H1 (cell line): ENCODE results near the gene KRT37. TPM values are rescaled to one million over a fixed set of nuclear protein-coding genes. Genes with fewer than 3 reads are reported as not detected.

Experiments
- YY1 ChIP-seq: IDR thresholded peaks from 2 replicates; pipeline ENCODE4 v1.6.1; 2011; ENCODE audit warnings: low read depth, mild to moderate bottlenecking, low read length
- polyA plus RNA-seq, 7 experiments: library from polyadenylated mRNA; depleted of rRNA in 3 of 7; stranded (reverse) in 5 of 7; unstranded in 2 of 7; fragments of >200 nt in 5 of 7; fragments of 200-250 nt in 2 of 7; gene quantifications; 1 replicate in 5 of 7; 2 replicates in 1 of 7; 4 replicates in 1 of 7; pipeline versions ENCODE4 v1.2.1 to v1.2.3, GENCODE V29; 2011 to 2013; ENCODE audit warnings: missing spikeins in 2 of 7, mixed read lengths in 2 of 7
- total RNA-seq: library from RNA; stranded (reverse); fragmentation: NEBNext Ultra II Directional; extraction: Animal tissue kit (Norgen Biotek cat#: 25700); gene quantifications from 2 replicates; pipeline ENCODE4 v1.2.1, GENCODE V29; 2021

KRT37 gene
- total and polyA plus RNA-seq, 2 of the 8 experiments (the other 6 are each of a cell fraction or from before 2014, with no cell fraction given): not detected

- TF ChIP-seq YY1: no peak
Observed at GRCh38 chr17:41415833-41416335, 8.5 kb downstream of the KRT37 start (continued).
